HepG2 (cell line): ENCODE results near the gene CFAP46. TPM values are rescaled to one million over a fixed set of nuclear protein-coding genes. Genes with fewer than 3 reads are reported as not detected.

ENCODE experiments used
- ATAC-seq: fragments of 200-7000 bp; cut with Tn5 transposase; 3 replicates; pipeline ENCODE4 v1.9.1; 2020; ENCODE audit warnings: mild to moderate bottlenecking, moderate library complexity
- BruUV-seq: library from RNA; stranded (reverse); fragments of 400-500 nt; replicated peaks from 2 replicates; lab custom pipeline; 2021; lab: Mats Ljungman, UMichigan
- CTCF ChIA-PET: fragments of 300-600 bp; formaldehyde crosslinking; extraction: SDS; loops from one replicate; lab custom pipeline; 2021; ENCODE audit warnings: low total read pairs, inconsistent platforms, low intra/inter-chr PET ratio; lab: Yijun Ruan, JAX
- POLR2A ChIA-PET: fragments of 350-600 bp; sonication (Branson Sonifier 250); formaldehyde crosslinking; loops from one replicate; lab custom pipeline; 2020; ENCODE audit warnings: antibody characterized with exemption, inconsistent platforms; lab: Yijun Ruan, JAX
- DNase-seq: peaks from one replicate; pipeline ENCODE4 v3.0.0-alpha.2; 2015; ENCODE audit warnings: low spot score
- FAIRE-seq: peaks from 3 replicates; lab custom pipeline; 2011; peaks lifted over from hg19 to GRCh38; lab: Jason Lieb, UNC
- H2AFZ ChIP-seq: one replicate; pipeline ENCODE4 v1.6.1; 2011; ENCODE audit warnings: low read length, inconsistent platforms
- H3K27ac ChIP-seq: fragments of 300-600 bp; 3 replicates; pipeline ENCODE4 v1.8.0; 2011; ENCODE audit warnings: mixed run types, mild to moderate bottlenecking, mixed read lengths, low read length, inconsistent platforms; ENCODE audit not compliant: insufficient read depth; ENCODE audit errors: extremely low read length
- H3K27me3 ChIP-seq, 2 experiments: fragments of 200-600 bp in 1 of 2; 2 replicates in 1 of 2; 3 replicates in 1 of 2; pipeline versions ENCODE4 v1.6.0 to v1.8.0; 2011; ENCODE audit warnings: low read length in 2 of 2, mild to moderate bottlenecking in 2 of 2, moderate library complexity in 2 of 2, inconsistent platforms in 1 of 2; ENCODE audit not compliant: insufficient read depth in 2 of 2, control insufficient read depth in 1 of 2
- H3K36me3 ChIP-seq, 2 experiments: fragments of 200-600 bp in 1 of 2; replicated peaks in 1 of 2; 2 replicates in 1 of 2; 3 replicates in 1 of 2; pipeline versions ENCODE4 v1.5.1 to v1.8.0; 2011; ENCODE audit warnings: low read length in 2 of 2, inconsistent platforms in 1 of 2; ENCODE audit not compliant: insufficient read depth in 2 of 2, control insufficient read depth in 1 of 2
- H3K4me1 ChIP-seq: 2 replicates; pipeline ENCODE4 v1.5.1; 2012; ENCODE audit warnings: low read length, inconsistent platforms; ENCODE audit not compliant: insufficient read depth
- H3K4me2 ChIP-seq: 2 replicates; pipeline ENCODE4 v1.6.0; 2011; ENCODE audit warnings: low read depth, low read length, inconsistent platforms
- H3K4me3 ChIP-seq, 3 experiments: fragments of 200-600 bp in 1 of 3; sonication (generic), shearing (Covaris generic) in 1 of 3; replicated peaks in 1 of 3; 2 replicates each; pipeline ENCODE4 v1.5.1; 2011 to 2016; ENCODE audit warnings: low read length in 3 of 3, inconsistent platforms in 2 of 3, low read depth in 2 of 3, mild to moderate bottlenecking in 2 of 3, control low read depth in 1 of 3, mixed read lengths in 1 of 3; ENCODE audit not compliant: insufficient read depth in 1 of 3
- H3K79me2 ChIP-seq: one replicate; pipeline ENCODE4 v1.6.1; 2011; ENCODE audit warnings: low read length, inconsistent platforms; ENCODE audit not compliant: insufficient read depth
- H3K9ac ChIP-seq: 2 replicates; pipeline ENCODE4 v1.6.0; 2011; ENCODE audit warnings: mild to moderate bottlenecking, low read depth, low read length, inconsistent platforms; ENCODE audit not compliant: insufficient read depth
- H3K9me3 ChIP-seq: 2 replicates; pipeline ENCODE4 v1.5.1; 2012; ENCODE audit warnings: mild to moderate bottlenecking, low read length
- H4K20me1 ChIP-seq: 2 replicates; pipeline ENCODE4 v1.6.0; 2011; ENCODE audit warnings: inconsistent platforms, mild to moderate bottlenecking, low read length, moderate library complexity; ENCODE audit not compliant: insufficient read depth
- CSRNP1 ChIP-seq: sonication (generic); formaldehyde crosslinking; IDR thresholded peaks from 2 replicates; pipeline ENCODE4 v1.8.1; 2023; ENCODE audit warnings: mild to moderate bottlenecking, missing genetic modification reagents
- ETV6 ChIP-seq: sonication (generic); formaldehyde crosslinking; conservative IDR thresholded peaks from 2 replicates; pipeline ENCODE4 v1.4.0; 2020; ENCODE audit warnings: missing genetic modification reagents
- KAT2B ChIP-seq: fragments of 150-350 bp; IDR thresholded peaks from 2 replicates; pipeline ENCODE4 v1.6.1; 2014; ENCODE audit warnings: low read depth, low read length, borderline replicate concordance
- REPIN1 ChIP-seq: sonication (generic); formaldehyde crosslinking; IDR thresholded peaks from 2 replicates; pipeline ENCODE4 v1.8.0; 2022; ENCODE audit warnings: missing genetic modification reagents, low read depth, mild to moderate bottlenecking, borderline replicate concordance
- SIN3A ChIP-seq: IDR thresholded peaks from 2 replicates; pipeline ENCODE4 v1.6.1; 2011; ENCODE audit warnings: low read depth, mild to moderate bottlenecking, control low read depth, low read length, borderline replicate concordance
- SNAPC2 ChIP-seq: sonication (generic); formaldehyde crosslinking; IDR thresholded peaks from 2 replicates; pipeline ENCODE4 v1.8.1; 2022; ENCODE audit warnings: mild to moderate bottlenecking, missing genetic modification reagents
- THAP7 ChIP-seq: sonication (generic); formaldehyde crosslinking; IDR thresholded peaks from 2 replicates; pipeline ENCODE4 v1.8.1; 2023; ENCODE audit warnings: mild to moderate bottlenecking, missing genetic modification reagents
- ZBTB4 ChIP-seq: sonication (generic); formaldehyde crosslinking; IDR thresholded peaks from 2 replicates; pipeline ENCODE4 v1.4.0; 2020; ENCODE audit warnings: missing genetic modification reagents, mild to moderate bottlenecking, borderline replicate concordance
- ZFP1 ChIP-seq: IDR thresholded peaks from 2 replicates; pipeline ENCODE4 v1.6.1; 2016
- ZKSCAN8 ChIP-seq: IDR thresholded peaks from 2 replicates; pipeline ENCODE4 v1.6.1; 2016; ENCODE audit warnings: borderline replicate concordance, missing genetic modification reagents, missing compliant biosample characterization
- ZNF24 ChIP-seq: fragments of 450-650 bp; IDR thresholded peaks from 2 replicates; pipeline ENCODE4 v1.6.1; 2017; ENCODE audit warnings: antibody characterized with exemption, mild to moderate bottlenecking
- ZNF296 ChIP-seq: sonication (generic); formaldehyde crosslinking; conservative IDR thresholded peaks from 2 replicates; pipeline ENCODE4 v1.5.0; 2020; ENCODE audit warnings: mild to moderate bottlenecking, missing genetic modification reagents
- ZNF331 ChIP-seq: sonication (generic); formaldehyde crosslinking; IDR thresholded peaks from 2 replicates; pipeline ENCODE4 v1.4.0; 2020; ENCODE audit warnings: missing genetic modification reagents
- ZNF772 ChIP-seq: sonication (generic); formaldehyde crosslinking; IDR thresholded peaks from 2 replicates; pipeline ENCODE4 v1.5.0; 2020; ENCODE audit warnings: mild to moderate bottlenecking, missing genetic modification reagents
- ZNF776 ChIP-seq: sonication (generic); formaldehyde crosslinking; IDR thresholded peaks from 2 replicates; pipeline ENCODE4 v1.4.0; 2020; ENCODE audit warnings: mild to moderate bottlenecking, missing genetic modification reagents
- ZNF891 ChIP-seq: sonication (generic); formaldehyde crosslinking; IDR thresholded peaks from 2 replicates; pipeline ENCODE4 v1.5.0; 2020; ENCODE audit warnings: mild to moderate bottlenecking, missing genetic modification reagents
- WGBS: methylation state at CpG from one replicate; pipeline ENCODE4 v1.1.6; 2017; ENCODE audit warnings: low lambda C conversion rate; 5-methylcytosine and 5-hydroxymethylcytosine counted together
- in situ Hi-C: cut with HindIII; loops from 2 replicates; pipeline ENCODE4 v1.10.0; 2017; ENCODE audit warnings: low pct_unique_long_range_greater_than_20kb; ENCODE audit not compliant: extremely low pct_ligation_motif_present
- intact Hi-C: fragments of 100-400 bp; cut with micrococcal nuclease; formaldehyde crosslinking; loops from one replicate; pipeline ENCODE4 v1.10.0; 2022; ENCODE audit not compliant: unreplicated experiment
- polyA plus RNA-seq, 8 experiments: library from polyadenylated mRNA; depleted of rRNA in 3 of 8; stranded (reverse) in 7 of 8; unstranded in 1 of 8; fragments of >200 nt; fragmentation: Illumina TruSeq in 4 of 8; extraction: Trizol in 4 of 8; gene quantifications; 2 replicates each; pipeline versions ENCODE4 v1.2.1 to v1.2.3, GENCODE V29; 2011 to 2016; ENCODE audit warnings: low read depth in 4 of 8, missing spikeins in 1 of 8, mixed read lengths in 1 of 8; ENCODE audit not compliant: insufficient read depth in 1 of 8
- total RNA-seq, 5 experiments: library from RNA; depleted of rRNA; stranded (reverse); fragments of >200 nt; fragmentation: Illumina TruSeq; extraction: Trizol; gene quantifications; 2 replicates each; pipeline ENCODE4 v1.2.3, GENCODE V29; 2016; ENCODE audit warnings: low read depth in 1 of 5

Gene CFAP46
- total and polyA plus RNA-seq, 2 of the 13 experiments (the other 11 are each of a cell fraction or from before 2014, with no cell fraction given), result 0.24 to 0.84 TPM

GRCh38 chr10:132878091-132878729, 64.2 kb downstream of the CFAP46 start (continued):
- no peak for TF ChIP-seq ZNF772 (CRISPR knock-in tag)
- TF ChIP-seq, all 625 proteins: peak for 0

- FAIRE-seq (no peak), ATAC-seq (no peak), DNase-seq (no peak)
- H3K4me3 ChIP-seq, result no peak overlapping the region
- peaks cover 11 to 59% of the 10 kb centered on the region in 2 experiments; a peak in 4 of 5 replicates for H3K27me3 ChIP-seq
- intact Hi-C loops (no loop called here), in situ Hi-C loops (no loop called here)
- no peak overlapping the region for H3K9ac ChIP-seq
- ChIA-PET POLR2A (no interaction called here), CTCF (no interaction called here)
- no peaks in the 10 kb centered on the region for H3K9me3 ChIP-seq
- H4K20me1 ChIP-seq, result no peaks in the 10 kb centered on the region; the same call in 1 of the 2 replicates
- no peaks in the 10 kb centered on the region for H3K36me3 ChIP-seq
- no peaks in the 10 kb centered on the region for H3K4me1 ChIP-seq
- H3K27ac ChIP-seq, result no peak overlapping the region
- no peaks in the 10 kb centered on the region for H3K79me2 ChIP-seq
- WGBS, result 19% methylated on average over 9 of the region's 12 CpGs
- BruUV-seq, result no TSS peak
- H2AFZ ChIP-seq, result no peak overlapping the region
- H3K4me2 ChIP-seq, result no peak overlapping the region
- TF ChIP-seq ZNF891 (CRISPR knock-in tag), result no peak
- TF ChIP-seq ZNF296, result no peak
- TF ChIP-seq KAT2B, result no peak
- TF ChIP-seq THAP7 (CRISPR knock-in tag), result no peak
- no peak for TF ChIP-seq CSRNP1 (CRISPR knock-in tag)
- no peak for TF ChIP-seq SIN3A
- no peak for TF ChIP-seq ZBTB4 (CRISPR knock-in tag)
- no peak for TF ChIP-seq ZKSCAN8
- TF ChIP-seq ZNF24, result no peak
- TF ChIP-seq ZFP1, result no peak
- no peak for TF ChIP-seq ZNF776 (CRISPR knock-in tag)
- TF ChIP-seq REPIN1 (CRISPR knock-in tag), result no peak
- TF ChIP-seq ZNF331 (CRISPR knock-in tag), result no peak
- no peak for TF ChIP-seq ETV6 (CRISPR knock-in tag)
- no peak for TF ChIP-seq SNAPC2 (CRISPR knock-in tag)
Observed at GRCh38 chr10:132877473-132877872, 64.9 kb downstream of the CFAP46 start.
